Stomach (tissue), 9 donors: ENCODE data around the gene NCAPD3. TPM values are rescaled to one million over a fixed set of nuclear protein-coding genes. Genes with fewer than 3 reads are reported as not detected.
A peak's percentile ranks its signal among the peaks of the same experiment; 100 is the strongest.

Experiments
- DNase-seq, 2 donors: peaks; one replicate each; pipeline versions ENCODE4 v3.0.0 to v3.0.0-alpha.2; 2013 to 2019
- H3K27ac ChIP-seq, 5 donors: fragments of 200-600 bp in 4 of 5; sonication (generic) in 4 of 5; one replicate each; pipeline ENCODE4 v1.5.1; 2013 to 2019; ENCODE audit warnings: mild to moderate bottlenecking in 1 of 5, moderate library complexity in 1 of 5
- H3K27me3 ChIP-seq, 3 donors: fragments of 200-600 bp; sonication (generic); one replicate each; pipeline ENCODE4 v1.5.1; 2017 to 2019; ENCODE audit warnings: mixed run types in 1 of 3
- H3K36me3 ChIP-seq, 4 donors: fragments of 200-600 bp; sonication (generic); 1 replicate in 3 of 4; 2 replicates in 1 of 4; pipeline ENCODE4 v1.5.1; 2016 to 2019
- H3K4me1 ChIP-seq, 4 donors: fragments of 200-600 bp; sonication (generic); one replicate each; pipeline ENCODE4 v1.5.1; 2016 to 2019
- H3K4me3 ChIP-seq, 4 donors: fragments of 200-600 bp; sonication (generic) in 3 of 4; one replicate each; pipeline ENCODE4 v1.5.1; 2016 to 2019; ENCODE audit warnings: mild to moderate bottlenecking in 1 of 4
- H3K9me3 ChIP-seq, 4 donors: fragments of 200-600 bp; sonication (generic); one replicate each; pipeline ENCODE4 v1.5.1; 2016 to 2019
- CTCF ChIP-seq, 7 experiments: fragments of 450-650 bp in 4 of 7; fragments of 200-600 bp in 3 of 7; sonication (generic) in 3 of 7; IDR thresholded peaks; one replicate each; pipeline ENCODE4 v1.5.1; 2016 to 2019; ENCODE audit warnings: antibody characterized with exemption in 7 of 7, control low read depth in 2 of 7, mild to moderate bottlenecking in 1 of 7
- EP300 ChIP-seq: sonication (generic); formaldehyde crosslinking; IDR thresholded peaks from one replicate; pipeline ENCODE4 v1.6.1; 2017; ENCODE audit warnings: antibody characterized with exemption
- POLR2A ChIP-seq, 4 donors: fragments of 450-650 bp; IDR thresholded peaks; one replicate each; pipeline ENCODE4 v1.6.1; 2016; ENCODE audit warnings: antibody characterized with exemption in 4 of 4, control low read depth in 2 of 4, mild to moderate bottlenecking in 1 of 4, moderate library complexity in 1 of 4
- POLR2AphosphoS5 ChIP-seq, 3 donors: sonication (generic); formaldehyde crosslinking; IDR thresholded peaks; one replicate each; pipeline ENCODE4 v1.6.1; 2016; ENCODE audit warnings: antibody characterized with exemption in 3 of 3
- WGBS, 5 donors: extraction: QIAGEN DNeasy Blood & Tissue Kit in 3 of 5; methylation state at CpG; one replicate each; pipeline versions ENCODE4 v1.1.5 to v1.1.7; 2013 to 2018; 5-methylcytosine and 5-hydroxymethylcytosine counted together
- intact Hi-C: fragments of 100-400 bp; cut with DNase I; formaldehyde crosslinking; loops from one replicate; pipeline ENCODE4 v1.15.1; 2023; ENCODE audit warnings: low total_unique reads
- polyA plus RNA-seq, 3 donors: library from polyadenylated mRNA; stranded (reverse); fragments of 200-250 nt; gene quantifications; one replicate each; pipeline ENCODE4 v1.2.3, GENCODE V29; 2013
- total RNA-seq, 5 donors: library from RNA; depleted of rRNA; stranded (reverse); fragments of >200 nt; gene quantifications; one replicate each; pipeline versions ENCODE4 v1.1.0 to v1.2.3, GENCODE V29; 2014 to 2016
- donor health status: healthy with polysubstance abuse.
- donor health status: Bipolar disorder and iron deficiency.
- donor health status: healthy.

NCAPD3 gene
- total and polyA plus RNA-seq, 8 donors = 3.3 to 27.8 (median 10.2) TPM

GRCh38 chr11:134155946-134156865 is 67.6 kb downstream of the NCAPD3 start:
- Histone ChIP-seq H3K27ac (no peak overlapping the region), H3K27me3 (no peaks in the 10 kb centered on the region), H3K9me3 (no peaks in the 10 kb centered on the region), H3K4me3 (no peak overlapping the region), H3K4me1 (peaks cover 0 to 8% (median 0%) of the 10 kb centered on the region in 4 donors), H3K36me3 (peaks cover 24 to 92% (median 91%) of the 10 kb centered on the region in 4 donors)
- 86 to 97% (median 94%) methylated on average over 27 to 28 of the region's 28 CpGs for WGBS, 5 donors
- no peak for DNase-seq
- no peak for TF ChIP-seq POLR2AphosphoS5 (IDR thresholded peaks at IDR 0.05)
- TF ChIP-seq EP300 = no peak
- no peak for TF ChIP-seq CTCF (IDR thresholded peaks at IDR 0.05)
- TF ChIP-seq POLR2A (IDR thresholded peaks at IDR 0.05) = no peak
- intact Hi-C loops = no loop called here

- 87 to 96% (median 91%) methylated on average over 16 of the region's 16 CpGs for WGBS, 5 donors
- no peaks in the 10 kb centered on the region for H3K27me3 ChIP-seq
- peaks cover 0 to 8% (median 0%) of the 10 kb centered on the region in 4 donors for H3K4me1 ChIP-seq
- no peak for DNase-seq
- intact Hi-C loops = no loop called here
- H3K4me3 ChIP-seq = no peak overlapping the region
- H3K9me3 ChIP-seq = no peaks in the 10 kb centered on the region
- no peak for TF ChIP-seq POLR2A (IDR thresholded peaks at IDR 0.05)
- no peak for TF ChIP-seq POLR2AphosphoS5 (IDR thresholded peaks at IDR 0.05)
- no peak for TF ChIP-seq CTCF (IDR thresholded peaks at IDR 0.05)
- TF ChIP-seq EP300 = no peak
- peaks cover 24 to 92% (median 91%) of the 10 kb centered on the region in 4 donors for H3K36me3 ChIP-seq
- no peak overlapping the region for H3K27ac ChIP-seq
These were observed 68.3 kb downstream of the NCAPD3 start for GRCh38 chr11:134155456-134155855.

GRCh38 chr11:134154441-134154840 is 69.3 kb downstream of the NCAPD3 start:
- H3K4me3 ChIP-seq = no peak overlapping the region
- no peaks in the 10 kb centered on the region for H3K9me3 ChIP-seq
- WGBS, 5 donors = 77 to 92% (median 82%) methylated on average over 10 to 11 of the region's 11 CpGs
- no peak for TF ChIP-seq EP300
- no peak for TF ChIP-seq CTCF (IDR thresholded peaks at IDR 0.05)
- TF ChIP-seq POLR2AphosphoS5 (IDR thresholded peaks at IDR 0.05) = no peak
- TF ChIP-seq POLR2A (IDR thresholded peaks at IDR 0.05) = no peak
- intact Hi-C loops = no loop called here
- no peaks in the 10 kb centered on the region for H3K27me3 ChIP-seq
- H3K27ac ChIP-seq = no peak overlapping the region
- H3K4me1 ChIP-seq = peaks cover 0 to 8% (median 0%) of the 10 kb centered on the region in 4 donors
- H3K36me3 ChIP-seq = peaks cover 23 to 92% (median 91%) of the 10 kb centered on the region in 4 donors
- DNase-seq = no peak

- no peaks in the 10 kb centered on the region for H3K27me3 ChIP-seq
- H3K9me3 ChIP-seq = no peaks in the 10 kb centered on the region
- H3K4me3 ChIP-seq = no peak overlapping the region
- no peak for TF ChIP-seq CTCF (IDR thresholded peaks at IDR 0.05)
- TF ChIP-seq EP300 = no peak
- no peak for TF ChIP-seq POLR2AphosphoS5 (IDR thresholded peaks at IDR 0.05)
- TF ChIP-seq POLR2A (IDR thresholded peaks at IDR 0.05) = no peak
- peaks cover 0 to 8% (median 0%) of the 10 kb centered on the region in 4 donors for H3K4me1 ChIP-seq
- WGBS, 5 donors = 92 to 94% (median 93%) methylated on average over 26 to 30 of the region's 30 CpGs
- intact Hi-C loops = no loop called here
- no peak for DNase-seq
- H3K36me3 ChIP-seq = peaks cover 21 to 95% (median 94%) of the 10 kb centered on the region in 4 donors
- peak overlapping the region in 1 of 5 donors; percentile 71 for H3K27ac ChIP-seq
These were observed 70.4 kb downstream of the NCAPD3 start for GRCh38 chr11:134153147-134153905.
